Upper lobe of right lung (tissue), 1 donor: ENCODE data around the gene KRTDAP. TPM values are rescaled to one million over a fixed set of nuclear protein-coding genes. Genes with fewer than 3 reads are reported as not detected.

Experiments
- ATAC-seq: fragments of 200-7000 bp; cut with Tn5 transposase; one replicate; pipeline ENCODE4 v1.9.1; 2020; ENCODE audit warnings: mild to moderate bottlenecking, moderate library complexity
- DNase-seq: peaks from one replicate; pipeline ENCODE4 v3.0.0-alpha.2; 2020
- H3K27ac ChIP-seq: fragments of 200-600 bp; one replicate; pipeline ENCODE4 v1.8.0; 2022
- H3K27me3 ChIP-seq: fragments of 200-600 bp; one replicate; pipeline ENCODE4 v1.8.0; 2022; ENCODE audit warnings: mild to moderate bottlenecking
- H3K36me3 ChIP-seq: fragments of 200-600 bp; one replicate; pipeline ENCODE4 v1.8.0; 2022
- H3K4me1 ChIP-seq: fragments of 200-600 bp; one replicate; pipeline ENCODE4 v1.8.0; 2022
- H3K4me3 ChIP-seq: fragments of 200-600 bp; one replicate; pipeline ENCODE4 v1.8.0; 2022; ENCODE audit warnings: mild to moderate bottlenecking
- H3K9me3 ChIP-seq: fragments of 200-600 bp; one replicate; pipeline ENCODE4 v1.8.0; 2022
- CTCF ChIP-seq: fragments of 200-600 bp; IDR thresholded peaks from one replicate; pipeline ENCODE4 v1.8.0; 2022; ENCODE audit warnings: antibody characterized with exemption
- intact Hi-C: fragments of 100-400 bp; cut with DNase I; formaldehyde crosslinking; loops from one replicate; pipeline ENCODE4 v1.11.0; 2022
- total RNA-seq: library from RNA; stranded (reverse); fragmentation: NEBNext Ultra II Directional; extraction: Animal tissue kit (Norgen Biotek cat#: 25700); gene quantifications from one replicate; pipeline ENCODE4 v1.2.1, GENCODE V29; 2021
- donor health status: DM: no; HTN: yes; CAD: no; lungs with severe emphysema.

KRTDAP gene
- total RNA-seq, 1 donor from 2014 or later: not detected

DNA sequence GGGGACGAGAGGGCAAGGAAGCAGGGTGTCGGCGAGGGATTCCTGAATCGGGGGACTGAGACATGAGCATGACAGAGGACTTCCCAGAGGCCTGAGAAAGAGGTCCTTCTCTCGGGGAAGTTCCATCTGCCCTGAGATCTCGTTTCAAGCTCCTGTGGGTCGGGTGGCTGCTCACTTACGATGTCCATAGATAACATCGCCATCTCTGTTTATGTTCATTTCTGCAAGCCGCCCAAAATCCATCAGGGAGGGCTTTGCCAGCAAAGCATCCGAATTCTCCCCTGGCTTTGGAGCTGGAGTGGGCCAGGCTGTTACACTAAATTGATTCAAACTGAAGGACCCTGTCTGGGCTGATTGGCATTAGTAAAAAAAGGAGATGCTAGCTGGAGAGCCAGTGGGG, 17.3 kb upstream of the KRTDAP start:
- intact Hi-C loops: no loop called here
- Histone ChIP-seq H3K9me3 (no peaks in the 10 kb centered on the region), H3K36me3 (no peaks in the 10 kb centered on the region), H3K27ac (no peak overlapping the region), H3K4me3 (no peak overlapping the region), H3K4me1 (no peaks in the 10 kb centered on the region), H3K27me3 (peaks cover 13% of the 10 kb centered on the region)
- TF ChIP-seq CTCF: no peak
- DNase-seq (no peak), ATAC-seq (no peak)

DNA sequence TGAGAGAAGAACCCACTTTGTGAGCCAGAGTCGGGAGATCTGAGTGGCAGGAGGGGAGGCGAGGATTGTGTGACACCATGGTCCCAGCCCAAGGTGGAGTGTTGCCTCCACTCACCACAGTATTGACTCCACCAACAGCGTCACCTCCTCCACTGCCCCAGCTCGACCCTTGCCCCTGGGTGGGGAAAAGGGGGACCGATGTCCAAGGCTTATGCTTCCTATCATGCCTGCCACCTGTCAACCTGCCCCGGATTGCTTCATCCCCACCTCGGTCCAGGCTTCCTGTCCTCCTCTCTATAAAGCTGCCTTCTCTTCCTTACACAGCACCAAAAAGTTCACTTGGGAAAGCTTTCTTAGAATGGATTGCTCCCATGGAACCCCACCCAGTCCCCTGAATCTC, 15.7 kb upstream of the KRTDAP start:
- TF ChIP-seq CTCF: no peak
- DNase-seq (no peak), ATAC-seq (no peak)
- Histone ChIP-seq H3K9me3 (no peaks in the 10 kb centered on the region), H3K36me3 (no peaks in the 10 kb centered on the region), H3K4me3 (no peak overlapping the region), H3K4me1 (no peaks in the 10 kb centered on the region), H3K27ac (no peak overlapping the region), H3K27me3 (peaks cover 5% of the 10 kb centered on the region)
- intact Hi-C loops: no loop called here

- no peaks in the 10 kb centered on the region for H3K36me3 ChIP-seq
- ATAC-seq: no peak
- intact Hi-C loops: no loop called here
- H3K4me1 ChIP-seq: no peaks in the 10 kb centered on the region
- no peak for TF ChIP-seq CTCF
- no peaks in the 10 kb centered on the region for H3K27me3 ChIP-seq
- H3K9me3 ChIP-seq: no peaks in the 10 kb centered on the region
- no peak overlapping the region for H3K27ac ChIP-seq
- DNase-seq: no peak
- H3K4me3 ChIP-seq: no peak overlapping the region
Observed at GRCh38 chr19:35502751-35503150, 12.5 kb upstream of the KRTDAP start.

DNA sequence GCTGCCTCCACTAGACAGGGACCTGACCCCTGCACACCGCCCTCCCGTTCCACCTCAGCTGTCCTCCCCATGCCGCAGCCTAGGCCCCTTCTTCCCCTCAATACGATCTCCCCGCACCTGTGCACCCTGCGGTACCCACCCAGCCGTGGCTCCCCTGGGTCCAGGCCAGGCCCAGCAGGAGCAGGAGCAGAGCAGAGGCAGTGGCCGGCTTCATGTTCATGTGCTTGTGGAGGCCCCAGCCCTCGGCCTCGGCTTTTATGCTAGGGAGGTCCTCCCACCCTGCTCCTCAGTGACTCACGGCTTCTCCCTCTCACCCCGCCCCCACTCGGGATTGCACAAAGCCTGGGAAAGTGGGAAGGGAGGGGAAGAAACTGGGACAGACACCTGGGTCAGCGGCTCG, 11.4 kb upstream of the KRTDAP start:
- H3K27ac ChIP-seq: no peak overlapping the region
- no peaks in the 10 kb centered on the region for H3K36me3 ChIP-seq
- H3K9me3 ChIP-seq: no peaks in the 10 kb centered on the region
- no peak overlapping the region for H3K4me3 ChIP-seq
- no peak for ATAC-seq
- DNase-seq: no peak
- H3K27me3 ChIP-seq: no peaks in the 10 kb centered on the region
- TF ChIP-seq CTCF: no peak
- H3K4me1 ChIP-seq: no peaks in the 10 kb centered on the region
- intact Hi-C loops: no loop called here

GRCh38 chr19:35500611-35501010, 10.3 kb upstream of the KRTDAP start:
- DNase-seq (no peak), ATAC-seq (no peak)
- H3K27ac ChIP-seq: no peak overlapping the region
- H3K4me1 ChIP-seq: no peaks in the 10 kb centered on the region
- no peak overlapping the region for H3K4me3 ChIP-seq
- no peaks in the 10 kb centered on the region for H3K27me3 ChIP-seq
- H3K36me3 ChIP-seq: no peaks in the 10 kb centered on the region
- intact Hi-C loops: no loop called here
- no peak for TF ChIP-seq CTCF
- no peaks in the 10 kb centered on the region for H3K9me3 ChIP-seq

DNA sequence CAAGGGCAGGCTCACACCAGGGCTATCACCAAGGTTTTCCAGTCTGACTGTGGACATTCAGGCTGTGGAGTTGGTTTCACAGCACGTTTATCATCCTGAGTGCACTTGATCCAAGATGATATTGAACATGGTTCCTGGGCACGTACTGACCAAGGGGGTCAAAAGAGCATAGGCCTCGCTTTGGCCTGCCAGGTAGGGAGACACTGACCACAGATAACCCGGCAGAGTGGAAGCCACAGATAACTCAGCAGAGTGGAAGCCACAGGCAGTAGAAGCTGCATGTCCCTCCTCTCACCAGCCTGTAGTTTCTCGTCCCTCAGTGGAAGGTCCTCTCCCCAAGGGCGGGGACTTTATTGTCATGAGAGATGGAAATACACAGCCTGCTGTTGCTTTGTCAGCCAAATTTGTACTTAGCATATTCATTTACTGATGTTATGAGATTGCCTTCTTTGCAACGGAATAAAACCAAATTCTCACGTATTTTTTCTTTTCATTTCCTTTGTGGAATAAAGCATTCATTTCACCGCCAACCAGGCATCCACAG, 8.8 kb upstream of the KRTDAP start:
- Histone ChIP-seq H3K36me3 (no peaks in the 10 kb centered on the region), H3K27ac (no peak overlapping the region), H3K4me1 (peaks cover 3% of the 10 kb centered on the region), H3K4me3 (no peak overlapping the region), H3K27me3 (no peaks in the 10 kb centered on the region), H3K9me3 (no peaks in the 10 kb centered on the region)
- no peak for TF ChIP-seq CTCF
- DNase-seq (no peak), ATAC-seq (no peak)
- intact Hi-C loops: loop anchor here (10.0 kb wide), 1 partner anchor 144 kb away; the partner anchor contains the start of gene FFAR3
